Neural crest cell (in vitro differentiated cells): ENCODE data around the gene TGFBR1. TPM values are rescaled to one million over a fixed set of nuclear protein-coding genes. Genes with fewer than 3 reads are reported as not detected.
"Not testable (repeated sequence)": the region's sequence is repeated elsewhere in the genome, so short reads cannot be mapped to it uniquely, and the experiment has no call there.

Experiments used
- DNase-seq: peaks from one replicate; pipeline ENCODE4 v3.0.0; 2021; ENCODE audit warnings: low read depth, mixed read lengths, low spot score
- H3K27ac Mint-ChIP-seq: one replicate; pipeline ENCODE4 v1.8.0; 2021; ENCODE audit warnings: mild to moderate bottlenecking, mixed read lengths; ENCODE audit not compliant: unreplicated experiment
- H3K27me3 Mint-ChIP-seq: 2 replicates; pipeline ENCODE4 v1.8.0; 2021; ENCODE audit warnings: low read depth, mild to moderate bottlenecking, mixed read lengths
- H3K36me3 Mint-ChIP-seq: 2 replicates; pipeline ENCODE4 v1.8.0; 2021; ENCODE audit warnings: low read depth, mild to moderate bottlenecking, mixed read lengths
- H3K4me1 Mint-ChIP-seq: 2 replicates; pipeline ENCODE4 v1.8.0; 2021; ENCODE audit warnings: mixed read lengths
- H3K4me3 Mint-ChIP-seq: one replicate; pipeline ENCODE4 v1.8.0; 2021; ENCODE audit warnings: mild to moderate bottlenecking, mixed read lengths
- H3K9me3 Mint-ChIP-seq: 2 replicates; pipeline ENCODE4 v1.8.0; 2021; ENCODE audit warnings: mixed read lengths
- total RNA-seq: library from RNA; stranded (reverse); gene quantifications from 2 replicates; pipeline ENCODE4 v1.2.1, GENCODE V29; 2021
- TF ChIP-seq, protein P1 (sequence below): fragments of 200-600 bp; sonication (generic); conservative IDR thresholded peaks from 2 replicates; pipeline ENCODE4 v1.5.0; 2021; ENCODE audit warnings: antibody characterized with exemption, mild to moderate bottlenecking

Gene TGFBR1
- total RNA-seq, 1 donor from 2014 or later, result 117 TPM

DNA sequence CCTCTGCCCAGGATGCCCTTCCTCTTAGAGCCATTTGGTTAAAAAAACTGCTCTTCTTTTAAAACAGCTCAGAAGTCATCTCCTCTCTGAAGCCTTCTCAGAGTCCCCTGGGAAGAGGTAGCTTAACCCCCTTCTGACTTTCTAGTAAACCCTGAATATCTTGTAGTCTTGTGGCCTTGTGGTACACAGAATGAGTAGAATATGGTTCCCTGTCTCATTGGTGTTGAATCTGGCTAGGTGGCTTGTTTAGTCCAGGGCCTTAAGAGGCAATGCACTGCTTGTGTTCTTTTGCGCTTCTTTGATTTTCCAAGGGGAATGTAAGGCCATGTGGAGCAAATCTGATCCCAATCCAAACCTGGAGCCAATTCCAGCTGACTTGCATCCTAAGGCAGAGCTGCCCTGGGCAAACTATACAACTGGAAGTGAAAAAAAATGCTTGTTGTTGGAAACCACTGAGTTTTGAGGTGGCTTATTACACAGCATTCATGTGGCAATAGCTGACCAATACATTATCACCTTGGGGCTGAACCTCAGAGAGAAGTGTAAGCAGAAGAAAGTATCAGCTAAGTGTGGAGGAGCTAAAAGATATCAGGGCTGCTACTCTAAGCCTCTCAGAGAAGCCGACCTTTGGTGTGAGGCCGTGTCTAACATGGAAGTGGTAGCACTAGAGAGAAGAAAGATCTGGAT is 85.8 kb downstream of the TGFBR1 start:
- peaks cover 3% of the 10 kb centered on the region for H3K4me1 Mint-ChIP-seq
- no peaks in the 10 kb centered on the region for H3K36me3 Mint-ChIP-seq
- no peak for DNase-seq
- no peak overlapping the region for H3K27ac Mint-ChIP-seq
- peaks cover 56% of the 10 kb centered on the region for H3K27me3 Mint-ChIP-seq
- no peak overlapping the region for H3K4me3 Mint-ChIP-seq
- no peaks in the 10 kb centered on the region for H3K9me3 Mint-ChIP-seq
- TF ChIP-seq, protein P1, sequence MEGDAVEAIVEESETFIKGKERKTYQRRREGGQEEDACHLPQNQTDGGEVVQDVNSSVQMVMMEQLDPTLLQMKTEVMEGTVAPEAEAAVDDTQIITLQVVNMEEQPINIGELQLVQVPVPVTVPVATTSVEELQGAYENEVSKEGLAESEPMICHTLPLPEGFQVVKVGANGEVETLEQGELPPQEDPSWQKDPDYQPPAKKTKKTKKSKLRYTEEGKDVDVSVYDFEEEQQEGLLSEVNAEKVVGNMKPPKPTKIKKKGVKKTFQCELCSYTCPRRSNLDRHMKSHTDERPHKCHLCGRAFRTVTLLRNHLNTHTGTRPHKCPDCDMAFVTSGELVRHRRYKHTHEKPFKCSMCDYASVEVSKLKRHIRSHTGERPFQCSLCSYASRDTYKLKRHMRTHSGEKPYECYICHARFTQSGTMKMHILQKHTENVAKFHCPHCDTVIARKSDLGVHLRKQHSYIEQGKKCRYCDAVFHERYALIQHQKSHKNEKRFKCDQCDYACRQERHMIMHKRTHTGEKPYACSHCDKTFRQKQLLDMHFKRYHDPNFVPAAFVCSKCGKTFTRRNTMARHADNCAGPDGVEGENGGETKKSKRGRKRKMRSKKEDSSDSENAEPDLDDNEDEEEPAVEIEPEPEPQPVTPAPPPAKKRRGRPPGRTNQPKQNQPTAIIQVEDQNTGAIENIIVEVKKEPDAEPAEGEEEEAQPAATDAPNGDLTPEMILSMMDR, result no peak

GRCh38 chr9:99192786-99193465 is 88.0 kb downstream of the TGFBR1 start:
- Mint-ChIP-seq H3K9me3 (no peaks in the 10 kb centered on the region), H3K4me1 (peaks cover 3% of the 10 kb centered on the region), H3K36me3 (no peaks in the 10 kb centered on the region), H3K27me3 (peaks cover 53% of the 10 kb centered on the region), H3K4me3 (no peak overlapping the region), H3K27ac (no peak overlapping the region)
- DNase-seq, result no peak
- TF ChIP-seq, protein P1, result peak; percentile 19

DNA sequence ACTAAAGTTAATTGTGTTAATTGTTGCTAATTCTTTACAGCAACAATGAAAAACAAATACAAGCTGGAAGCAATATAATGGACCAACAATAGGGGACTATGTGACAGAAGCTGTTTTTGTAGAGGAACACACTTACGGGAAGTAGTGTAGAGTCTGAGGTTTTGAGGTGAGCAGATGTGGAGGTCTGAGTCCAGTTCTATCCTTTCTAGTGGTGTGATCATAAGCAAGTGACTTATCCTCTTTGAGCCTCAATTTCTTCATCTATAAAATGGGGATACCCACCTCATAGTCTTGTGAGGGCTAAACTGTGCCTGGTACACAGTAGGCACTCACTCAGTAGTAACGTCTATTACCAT is 88.5 kb downstream of the TGFBR1 start:
- H3K27ac Mint-ChIP-seq, result no peak overlapping the region

GRCh38 chr9:99196484-99196883 is 91.6 kb downstream of the TGFBR1 start:
- H3K36me3 Mint-ChIP-seq, DNase-seq, H3K4me3 Mint-ChIP-seq, H3K27ac Mint-ChIP-seq, H3K9me3 Mint-ChIP-seq, H3K4me1 Mint-ChIP-seq: not testable (repeated sequence)
- peaks cover 34% of the 10 kb centered on the region for H3K27me3 Mint-ChIP-seq

More for the DNA sequence above, 88.5 kb downstream of the TGFBR1 start:
- peaks cover 49% of the 10 kb centered on the region for H3K27me3 Mint-ChIP-seq
- H3K4me1 Mint-ChIP-seq, result peaks cover 3% of the 10 kb centered on the region
- no peak overlapping the region for H3K4me3 Mint-ChIP-seq
- no peaks in the 10 kb centered on the region for H3K9me3 Mint-ChIP-seq
- no peaks in the 10 kb centered on the region for H3K36me3 Mint-ChIP-seq
- DNase-seq, result no peak
- TF ChIP-seq, protein P1, result no peak

DNA sequence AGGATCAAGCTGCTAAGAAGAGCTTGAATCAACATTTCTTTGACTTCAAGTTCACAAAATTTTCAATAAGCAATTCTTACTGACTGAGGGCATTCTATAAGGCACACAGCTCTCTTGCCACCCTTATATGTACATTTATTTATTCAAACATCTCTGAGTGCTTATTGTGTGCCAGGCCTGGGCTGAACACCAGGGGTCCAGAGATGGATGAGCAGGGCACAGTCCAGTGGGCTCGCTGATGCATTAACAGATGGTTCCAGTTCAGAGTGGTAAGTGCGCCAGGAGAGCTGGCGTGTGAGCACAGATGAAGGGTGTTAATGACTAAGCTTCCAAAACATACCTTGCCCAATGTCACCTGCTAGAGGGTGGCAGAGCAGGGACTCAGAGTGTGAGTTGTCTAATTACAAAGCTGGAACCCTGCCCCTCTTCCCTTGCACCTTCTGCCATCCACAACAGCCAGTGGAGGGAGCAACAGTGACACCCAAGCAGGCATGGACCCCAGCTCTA is 92.3 kb downstream of the TGFBR1 start:
- Mint-ChIP-seq H3K9me3 (no peaks in the 10 kb centered on the region), H3K27me3 (peaks cover 29% of the 10 kb centered on the region), H3K4me1 (peaks cover 11% of the 10 kb centered on the region), H3K36me3 (no peaks in the 10 kb centered on the region), H3K4me3 (no peak overlapping the region), H3K27ac (no peak overlapping the region)
- TF ChIP-seq, protein P1, result no peak
- DNase-seq, result no peak

DNA sequence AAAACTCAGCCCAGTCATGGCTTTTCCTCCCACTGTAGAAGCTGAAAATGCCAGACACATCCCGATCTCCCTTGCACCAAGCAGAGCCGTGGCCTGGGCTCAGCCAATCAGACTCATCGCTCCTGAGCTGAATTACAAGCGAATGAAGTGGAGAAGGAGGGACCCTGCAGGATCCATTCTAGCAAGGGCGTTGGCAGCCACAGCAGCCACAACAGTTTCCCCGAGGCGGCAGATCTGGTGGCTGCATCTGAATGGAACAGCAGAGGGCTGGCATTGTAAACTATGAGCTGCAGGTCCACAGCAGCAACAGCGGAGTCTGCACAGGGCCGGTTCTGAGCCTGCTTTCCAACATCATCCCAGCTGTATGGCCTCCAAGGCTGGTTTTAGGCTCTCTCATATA is 93.1 kb downstream of the TGFBR1 start:
- Mint-ChIP-seq H3K27ac (no peak overlapping the region), H3K36me3 (no peaks in the 10 kb centered on the region), H3K9me3 (no peaks in the 10 kb centered on the region), H3K4me1 (peaks cover 11% of the 10 kb centered on the region), H3K27me3 (peaks cover 25% of the 10 kb centered on the region), H3K4me3 (no peak overlapping the region)
- no peak for DNase-seq
- TF ChIP-seq, protein P1, result no peak
